ENCODE results near the gene KRTAP10-9. TPM values are rescaled to one million over a fixed set of nuclear protein-coding genes. Genes with fewer than 3 reads are reported as not detected.
"Not testable (repeated sequence)": the region's sequence is repeated elsewhere in the genome, so short reads cannot be mapped to it uniquely, and the experiment has no call there.

KRTAP10-9 gene
- total RNA-seq: not detected

- H3K36me3 ChIP-seq: no peaks in the 10 kb centered on the region
- ATAC-seq (ENCODE audit: insufficient number of reproducible peaks, low FRiP score, low read depth): no peak
- H3K27ac ChIP-seq: no peak within 1 kb of the TSS
- peaks cover 5% of the 10 kb centered on the region for H3K9me3 ChIP-seq
- DNase-seq (ENCODE audit: low spot score): no peak
- no peaks in the 10 kb centered on the region for H3K27me3 ChIP-seq (replicated peaks; ENCODE audit: insufficient read depth)
- TF ChIP-seq CTCF (IDR thresholded peaks at IDR 0.05): no peak
- H3K4me3 ChIP-seq: no peak within 1 kb of the TSS
- H3K4me1 ChIP-seq (ENCODE audit: control insufficient read depth in 1 of 2, low read depth in 2 of 2): no peaks in the 10 kb centered on the region
These were observed at the start of gene KRTAP10-9 for GRCh38 chr21:44626673-44627143. Gene KRTAP10-9 (plus strand): TSS chr21:44627093. CDS start chr21:44627172, 79 bp downstream.

- Histone ChIP-seq H3K4me1 (ENCODE audit: control insufficient read depth in 1 of 2, low read depth in 2 of 2) (no peaks in the 10 kb centered on the region), H3K36me3 (no peaks in the 10 kb centered on the region), H3K4me3 (no peak overlapping the region), H3K9me3 (peaks cover 13% of the 10 kb centered on the region), H3K27me3 (replicated peaks; ENCODE audit: insufficient read depth) (no peaks in the 10 kb centered on the region), H3K27ac (no peak overlapping the region)
- DNase-seq (ENCODE audit: low spot score) (no peak), ATAC-seq (ENCODE audit: insufficient number of reproducible peaks, low FRiP score, low read depth) (no peak)
- no peak for TF ChIP-seq CTCF (IDR thresholded peaks at IDR 0.05)
These were observed 48.4 kb upstream of the KRTAP10-9 start for GRCh38 chr21:44578371-44579055.

- ATAC-seq (ENCODE audit: insufficient number of reproducible peaks, low FRiP score, low read depth) (no peak), DNase-seq (ENCODE audit: low spot score) (no peak)
- no peak for TF ChIP-seq CTCF (IDR thresholded peaks at IDR 0.05)
- H3K4me1 ChIP-seq (ENCODE audit: control insufficient read depth in 1 of 2, low read depth in 2 of 2): no peaks in the 10 kb centered on the region
- no peaks in the 10 kb centered on the region for H3K27me3 ChIP-seq (replicated peaks; ENCODE audit: insufficient read depth)
- no peaks in the 10 kb centered on the region for H3K36me3 ChIP-seq
- no peak overlapping the region for H3K27ac ChIP-seq
- H3K9me3 ChIP-seq: peaks cover 13% of the 10 kb centered on the region
- H3K4me3 ChIP-seq: no peak overlapping the region
These were observed 47.6 kb upstream of the KRTAP10-9 start for GRCh38 chr21:44579056-44579832.

GRCh38 chr21:44579833-44580144 lies 47.1 kb upstream of the KRTAP10-9 start:
- no peak for TF ChIP-seq CTCF (IDR thresholded peaks at IDR 0.05)
- ATAC-seq (ENCODE audit: insufficient number of reproducible peaks, low FRiP score, low read depth) (no peak), DNase-seq (ENCODE audit: low spot score) (no peak)
- Histone ChIP-seq H3K27me3 (replicated peaks; ENCODE audit: insufficient read depth) (no peaks in the 10 kb centered on the region), H3K4me3 (no peak overlapping the region), H3K27ac (no peak overlapping the region), H3K36me3 (no peaks in the 10 kb centered on the region), H3K9me3 (peaks cover 13% of the 10 kb centered on the region), H3K4me1 (ENCODE audit: control insufficient read depth in 1 of 2, low read depth in 2 of 2) (no peaks in the 10 kb centered on the region)

- peaks cover 13% of the 10 kb centered on the region for H3K9me3 ChIP-seq
- not testable (repeated sequence) for H3K27me3 ChIP-seq (replicated peaks; ENCODE audit: insufficient read depth); H3K4me3 ChIP-seq; H3K27ac ChIP-seq; H3K4me1 ChIP-seq (ENCODE audit: control insufficient read depth in 1 of 2, low read depth in 2 of 2); DNase-seq (ENCODE audit: low spot score); ATAC-seq (ENCODE audit: insufficient number of reproducible peaks, low FRiP score, low read depth); H3K36me3 ChIP-seq
These were observed 46.6 kb upstream of the KRTAP10-9 start, which contains the start of gene KRTAP10-5 for GRCh38 chr21:44580231-44580821. Gene KRTAP10-5 (minus strand): TSS chr21:44580604. CDS start chr21:44580578, 26 bp downstream.

Measured in thoracic aorta (tissue), 2 donors.